ENCODE results near the gene RAB28.
A peak's percentile ranks its signal among the peaks of the same experiment; 100 is the strongest.

RAB28 gene

DNA sequence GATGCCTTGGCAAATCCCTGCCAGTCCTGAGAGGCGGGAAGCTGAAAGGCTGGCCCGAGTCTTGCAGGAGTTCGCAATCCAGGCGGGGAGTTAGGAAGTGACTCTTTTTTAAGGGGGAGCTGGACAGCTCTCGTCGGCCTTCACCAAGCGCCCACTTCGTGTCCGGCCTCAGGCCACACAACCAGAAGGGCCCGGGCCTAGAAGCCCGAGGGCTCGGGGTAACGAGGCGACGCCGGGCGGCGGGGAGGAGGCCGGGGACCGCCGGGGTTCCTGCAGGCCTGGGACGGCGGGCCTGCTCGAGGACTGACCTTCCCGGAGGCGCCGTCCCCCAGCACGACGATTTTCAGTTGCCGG lies 395 bp downstream of the RAB28 start:
- TF ChIP-seq, protein P1, sequence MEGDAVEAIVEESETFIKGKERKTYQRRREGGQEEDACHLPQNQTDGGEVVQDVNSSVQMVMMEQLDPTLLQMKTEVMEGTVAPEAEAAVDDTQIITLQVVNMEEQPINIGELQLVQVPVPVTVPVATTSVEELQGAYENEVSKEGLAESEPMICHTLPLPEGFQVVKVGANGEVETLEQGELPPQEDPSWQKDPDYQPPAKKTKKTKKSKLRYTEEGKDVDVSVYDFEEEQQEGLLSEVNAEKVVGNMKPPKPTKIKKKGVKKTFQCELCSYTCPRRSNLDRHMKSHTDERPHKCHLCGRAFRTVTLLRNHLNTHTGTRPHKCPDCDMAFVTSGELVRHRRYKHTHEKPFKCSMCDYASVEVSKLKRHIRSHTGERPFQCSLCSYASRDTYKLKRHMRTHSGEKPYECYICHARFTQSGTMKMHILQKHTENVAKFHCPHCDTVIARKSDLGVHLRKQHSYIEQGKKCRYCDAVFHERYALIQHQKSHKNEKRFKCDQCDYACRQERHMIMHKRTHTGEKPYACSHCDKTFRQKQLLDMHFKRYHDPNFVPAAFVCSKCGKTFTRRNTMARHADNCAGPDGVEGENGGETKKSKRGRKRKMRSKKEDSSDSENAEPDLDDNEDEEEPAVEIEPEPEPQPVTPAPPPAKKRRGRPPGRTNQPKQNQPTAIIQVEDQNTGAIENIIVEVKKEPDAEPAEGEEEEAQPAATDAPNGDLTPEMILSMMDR (conservative IDR thresholded peaks at IDR 0.05) = no peak
- TF ChIP-seq ZFX (IDR thresholded peaks at IDR 0.05) = peak; percentile 82
- H3K27ac ChIP-seq = peak overlapping the region; percentile 93

DNA sequence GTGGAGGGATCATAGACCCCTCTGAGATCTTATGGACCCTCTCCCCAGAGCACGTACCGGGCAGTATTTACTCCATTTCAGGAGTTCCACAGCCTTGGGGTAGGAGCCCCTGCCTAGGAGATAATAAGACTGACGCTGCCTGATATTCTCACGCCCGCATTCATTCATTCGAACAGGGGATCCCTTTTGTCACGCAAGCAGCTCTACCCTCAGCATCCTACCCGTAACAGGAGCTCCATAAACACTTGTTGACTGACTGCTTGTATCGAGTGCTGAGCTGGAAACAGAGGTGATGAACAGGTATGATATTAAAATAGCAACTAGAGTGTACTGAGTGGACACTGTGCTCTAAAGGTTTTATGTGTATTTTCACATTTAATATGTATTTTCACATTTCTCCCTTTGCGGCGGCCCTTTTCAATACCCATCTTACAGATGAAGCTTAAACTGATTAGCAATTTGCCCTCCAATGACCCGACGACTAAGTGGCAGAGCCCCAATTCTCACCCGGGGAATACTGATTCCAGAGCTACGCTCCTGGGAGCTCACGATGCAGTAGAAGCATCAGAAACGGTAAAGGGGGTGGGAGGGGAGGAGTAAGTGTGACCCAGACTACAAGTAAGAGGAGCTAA lies 888 bp downstream of the RAB28 start:
- peak overlapping the region; percentile 93 for H3K27ac ChIP-seq
- TF ChIP-seq, protein P1 (conservative IDR thresholded peaks at IDR 0.05) = no peak
- no peak for TF ChIP-seq ZFX (IDR thresholded peaks at IDR 0.05)

DNA sequence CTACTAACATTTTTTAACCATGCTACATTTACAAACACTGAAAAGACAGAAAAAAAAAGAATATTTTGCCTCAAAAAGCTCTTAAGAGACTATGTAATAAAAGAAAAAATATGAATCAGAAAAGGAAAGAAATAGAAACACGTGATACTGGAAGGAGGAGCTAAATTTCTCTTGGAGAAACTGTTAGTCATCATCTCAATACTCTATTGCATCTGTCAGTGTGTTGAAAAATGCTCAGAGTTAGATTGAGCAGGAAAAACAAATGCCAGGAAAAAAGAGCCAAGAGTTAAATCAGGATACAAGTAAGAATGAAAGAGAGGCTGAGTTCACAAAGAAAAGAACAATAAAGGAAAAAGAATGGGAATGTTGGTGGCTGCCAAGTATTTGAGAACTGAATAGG lies 2.6 kb downstream of the RAB28 start:
- TF ChIP-seq, protein P1 (conservative IDR thresholded peaks at IDR 0.05) = no peak
- no peak for TF ChIP-seq ZFX (IDR thresholded peaks at IDR 0.05)
- no peak overlapping the region for H3K27ac ChIP-seq

DNA sequence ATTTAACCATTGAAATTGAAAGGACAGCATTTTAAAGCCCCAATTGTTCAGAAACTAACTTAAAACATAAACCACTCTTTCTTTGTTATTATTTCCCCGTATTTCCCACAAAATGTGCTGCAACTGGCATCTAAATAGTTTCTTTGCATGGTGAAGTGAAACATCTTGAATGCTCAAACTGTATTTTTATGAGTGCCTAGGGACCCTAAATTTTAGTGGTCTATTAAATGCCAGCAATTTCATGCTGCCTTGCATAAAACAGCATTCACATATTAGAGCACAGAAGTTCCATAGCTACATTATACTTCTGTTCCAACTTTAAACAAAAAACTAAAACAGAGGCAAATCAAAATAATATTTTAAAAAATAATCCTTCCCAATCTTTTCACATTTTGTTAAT lies 5.4 kb downstream of the RAB28 start:
- no peak overlapping the region for H3K27ac ChIP-seq
- TF ChIP-seq, protein P1 (conservative IDR thresholded peaks at IDR 0.05) = no peak
- TF ChIP-seq ZFX (IDR thresholded peaks at IDR 0.05) = no peak

DNA sequence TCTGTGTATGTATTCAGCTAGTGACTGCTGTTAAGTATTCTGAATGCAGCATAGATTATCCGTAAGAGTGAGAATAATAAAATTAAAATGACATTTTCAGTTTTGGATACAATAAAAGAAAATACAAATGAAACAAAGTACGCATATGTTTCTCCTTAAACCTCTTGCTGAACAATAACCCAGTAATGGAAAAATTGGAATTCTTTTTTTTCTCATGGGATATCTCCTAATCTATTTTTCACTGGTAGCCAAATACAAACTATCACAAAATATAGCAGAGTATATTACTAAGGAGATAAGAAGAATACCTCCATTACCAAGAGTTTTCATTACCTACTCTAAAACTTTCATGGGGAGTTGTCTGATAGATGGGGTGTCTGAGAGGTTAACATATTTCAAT lies 6.0 kb downstream of the RAB28 start:
- no peak for TF ChIP-seq ZFX (IDR thresholded peaks at IDR 0.05)
- TF ChIP-seq, protein P1 (conservative IDR thresholded peaks at IDR 0.05) = no peak
- H3K27ac ChIP-seq = no peak overlapping the region

DNA sequence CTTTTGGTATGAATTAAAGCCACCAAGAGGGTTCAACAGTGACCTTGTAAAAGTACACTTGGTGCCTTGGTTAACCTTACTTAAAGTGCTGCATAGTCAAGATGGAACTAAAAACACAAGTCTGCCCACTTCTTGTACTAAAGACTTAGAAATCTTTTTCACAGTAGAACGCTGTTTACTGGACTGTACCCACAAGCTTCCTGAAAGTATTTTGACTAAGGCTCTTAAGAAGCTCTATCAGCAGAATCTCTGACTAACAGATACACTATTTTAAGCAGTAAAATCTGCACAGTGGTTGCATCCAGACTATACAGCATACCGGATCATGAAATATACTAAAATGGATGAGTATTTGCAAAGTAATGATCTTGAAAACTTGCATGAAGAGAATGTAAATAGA lies 7.2 kb downstream of the RAB28 start:
- TF ChIP-seq ZFX (IDR thresholded peaks at IDR 0.05) = no peak
- TF ChIP-seq, protein P1 (conservative IDR thresholded peaks at IDR 0.05) = no peak

DNA sequence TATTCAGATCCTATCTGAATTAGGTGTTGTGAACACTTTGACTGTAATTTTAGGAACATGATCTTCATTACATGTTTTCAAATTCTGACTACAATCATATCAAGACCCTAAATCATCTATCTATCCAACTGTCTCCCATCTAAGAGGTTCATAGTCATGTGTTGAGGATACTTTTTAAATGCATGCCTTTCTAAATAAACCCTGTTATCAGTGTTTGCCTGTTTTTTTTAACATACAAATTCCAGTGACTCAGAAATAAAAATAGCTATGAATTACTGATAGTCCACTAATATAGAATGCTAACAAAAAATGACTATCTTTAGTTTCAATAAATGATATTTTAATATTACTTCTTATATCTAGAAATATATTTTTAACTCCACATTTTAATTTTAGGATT lies 8.0 kb downstream of the RAB28 start:
- H3K27ac ChIP-seq = no peak overlapping the region
- no peak for TF ChIP-seq ZFX (IDR thresholded peaks at IDR 0.05)
- TF ChIP-seq, protein P1 (conservative IDR thresholded peaks at IDR 0.05) = no peak

More for the DNA sequence above, 7.2 kb downstream of the RAB28 start:
- no peak overlapping the region for H3K27ac ChIP-seq

Data from C4-2B (cell line).